Middle frontal gyrus (tissue), 1 donor: ENCODE results near the gene TNN.
"Not testable (repeated sequence)": the region's sequence is repeated elsewhere in the genome, so short reads cannot be mapped to it uniquely, and the experiment has no call there.

Experiments
- DNase-seq: peaks from one replicate; pipeline ENCODE4 v3.0.0-alpha.2; 2015; ENCODE audit warnings: low spot score; ENCODE audit errors: extremely low spot score

Gene TNN, protein sequence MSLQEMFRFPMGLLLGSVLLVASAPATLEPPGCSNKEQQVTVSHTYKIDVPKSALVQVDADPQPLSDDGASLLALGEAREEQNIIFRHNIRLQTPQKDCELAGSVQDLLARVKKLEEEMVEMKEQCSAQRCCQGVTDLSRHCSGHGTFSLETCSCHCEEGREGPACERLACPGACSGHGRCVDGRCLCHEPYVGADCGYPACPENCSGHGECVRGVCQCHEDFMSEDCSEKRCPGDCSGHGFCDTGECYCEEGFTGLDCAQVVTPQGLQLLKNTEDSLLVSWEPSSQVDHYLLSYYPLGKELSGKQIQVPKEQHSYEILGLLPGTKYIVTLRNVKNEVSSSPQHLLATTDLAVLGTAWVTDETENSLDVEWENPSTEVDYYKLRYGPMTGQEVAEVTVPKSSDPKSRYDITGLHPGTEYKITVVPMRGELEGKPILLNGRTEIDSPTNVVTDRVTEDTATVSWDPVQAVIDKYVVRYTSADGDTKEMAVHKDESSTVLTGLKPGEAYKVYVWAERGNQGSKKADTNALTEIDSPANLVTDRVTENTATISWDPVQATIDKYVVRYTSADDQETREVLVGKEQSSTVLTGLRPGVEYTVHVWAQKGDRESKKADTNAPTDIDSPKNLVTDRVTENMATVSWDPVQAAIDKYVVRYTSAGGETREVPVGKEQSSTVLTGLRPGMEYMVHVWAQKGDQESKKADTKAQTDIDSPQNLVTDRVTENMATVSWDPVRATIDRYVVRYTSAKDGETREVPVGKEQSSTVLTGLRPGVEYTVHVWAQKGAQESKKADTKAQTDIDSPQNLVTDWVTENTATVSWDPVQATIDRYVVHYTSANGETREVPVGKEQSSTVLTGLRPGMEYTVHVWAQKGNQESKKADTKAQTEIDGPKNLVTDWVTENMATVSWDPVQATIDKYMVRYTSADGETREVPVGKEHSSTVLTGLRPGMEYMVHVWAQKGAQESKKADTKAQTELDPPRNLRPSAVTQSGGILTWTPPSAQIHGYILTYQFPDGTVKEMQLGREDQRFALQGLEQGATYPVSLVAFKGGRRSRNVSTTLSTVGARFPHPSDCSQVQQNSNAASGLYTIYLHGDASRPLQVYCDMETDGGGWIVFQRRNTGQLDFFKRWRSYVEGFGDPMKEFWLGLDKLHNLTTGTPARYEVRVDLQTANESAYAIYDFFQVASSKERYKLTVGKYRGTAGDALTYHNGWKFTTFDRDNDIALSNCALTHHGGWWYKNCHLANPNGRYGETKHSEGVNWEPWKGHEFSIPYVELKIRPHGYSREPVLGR (N-terminal part only)

GRCh38 chr1:175067362-175068106 is at the start of gene TNN:
TSS of gene TNN (plus strand) at chr1:175067833. CDS start at chr1:175077419, 9,586 bp downstream.
- DNase-seq, result no peak

GRCh38 chr1:175019524-175019923 is 48.1 kb upstream of the TNN start:
- no peak for DNase-seq

GRCh38 chr1:175023043-175023921 is 44.4 kb upstream of the TNN start, which contains the start of gene MRPS14:
TSS of gene MRPS14 (minus strand) at chr1:175023425. CDS start at chr1:175023408, 17 bp downstream.
- DNase-seq, result peak; percentile 95

DNA sequence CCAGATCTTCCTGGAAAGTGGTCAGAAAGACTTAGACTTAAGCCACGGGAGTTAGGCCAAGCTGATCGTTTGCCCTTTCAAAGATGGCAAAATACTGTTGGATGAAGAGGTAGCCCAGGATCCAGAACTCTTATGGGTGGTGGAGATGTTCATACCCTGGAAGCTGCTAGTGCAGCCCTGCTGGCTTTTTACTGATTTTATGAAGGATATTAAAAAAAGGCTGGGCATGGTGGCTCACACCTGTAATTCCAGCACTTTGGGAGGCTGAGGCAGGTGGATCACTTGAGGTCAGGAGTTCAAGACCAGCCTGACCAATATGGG is 43.8 kb upstream of the TNN start:
- not testable (repeated sequence) for DNase-seq

- DNase-seq, result no peak
These were observed 42.9 kb upstream of the TNN start for GRCh38 chr1:175024773-175025172.

DNA sequence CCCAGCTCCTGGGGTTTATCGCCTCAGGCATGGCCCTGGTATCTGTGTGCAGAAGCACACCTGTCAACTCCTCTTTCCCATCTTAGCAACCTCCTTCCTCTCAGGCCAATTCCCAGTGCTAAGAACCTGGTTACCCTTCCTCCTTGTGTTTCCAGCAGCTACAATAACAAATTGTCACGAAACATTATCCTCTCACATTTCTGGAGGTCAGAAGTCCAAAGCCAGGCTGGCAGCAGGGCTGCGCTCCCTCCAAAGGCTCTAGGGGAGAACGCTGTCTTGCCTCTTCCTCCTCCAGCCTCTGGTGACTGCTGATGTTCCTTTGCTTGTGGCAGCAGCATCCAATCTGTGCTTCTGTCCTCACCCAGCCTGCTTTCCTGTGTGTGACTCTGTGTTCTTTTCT is 33.7 kb upstream of the TNN start:
- no peak for DNase-seq

- DNase-seq, result no peak
These were observed 32.9 kb upstream of the TNN start for GRCh38 chr1:175034775-175035174.

DNA sequence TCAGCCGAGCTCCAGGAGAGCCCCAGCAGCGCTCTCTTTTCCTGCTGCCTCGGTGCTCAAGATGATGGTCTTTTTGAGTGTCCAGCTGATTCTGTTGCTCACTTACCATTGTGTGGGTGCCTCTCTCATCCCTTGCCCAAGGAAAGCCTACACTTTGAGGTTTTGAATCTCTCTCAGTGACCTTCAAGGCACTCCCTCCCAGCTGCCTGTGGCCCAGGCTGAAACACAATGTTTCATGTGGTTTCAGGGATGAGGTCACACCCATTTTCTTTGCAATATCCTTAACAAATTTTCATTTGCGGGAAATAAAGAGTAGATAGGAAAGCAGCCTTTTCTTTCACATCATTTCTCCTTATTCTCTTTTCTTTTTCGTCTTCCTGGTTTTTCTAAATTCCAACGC is 31.8 kb upstream of the TNN start:
- DNase-seq, result no peak

GRCh38 chr1:175036476-175036875 is 31.2 kb upstream of the TNN start:
- no peak for DNase-seq

DNA sequence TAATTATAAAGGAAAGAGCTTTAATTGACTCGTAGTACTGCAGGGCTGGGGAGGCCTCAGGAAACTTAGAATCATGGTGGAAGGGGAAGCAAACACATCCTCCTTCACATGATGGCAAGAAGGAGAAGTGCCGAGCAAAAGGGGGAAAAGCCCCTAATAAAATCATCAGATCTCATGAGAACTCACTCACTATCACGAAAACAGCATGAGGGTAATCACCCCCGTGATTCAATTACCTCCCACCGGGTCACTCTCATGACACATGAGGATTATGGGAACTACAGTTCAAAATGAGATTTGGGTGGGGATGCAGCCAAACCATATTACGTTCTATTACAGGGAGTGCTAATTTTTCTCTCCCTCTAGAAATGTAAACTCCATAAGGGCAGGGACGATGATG is 30.2 kb upstream of the TNN start:
- DNase-seq, result no peak

DNA sequence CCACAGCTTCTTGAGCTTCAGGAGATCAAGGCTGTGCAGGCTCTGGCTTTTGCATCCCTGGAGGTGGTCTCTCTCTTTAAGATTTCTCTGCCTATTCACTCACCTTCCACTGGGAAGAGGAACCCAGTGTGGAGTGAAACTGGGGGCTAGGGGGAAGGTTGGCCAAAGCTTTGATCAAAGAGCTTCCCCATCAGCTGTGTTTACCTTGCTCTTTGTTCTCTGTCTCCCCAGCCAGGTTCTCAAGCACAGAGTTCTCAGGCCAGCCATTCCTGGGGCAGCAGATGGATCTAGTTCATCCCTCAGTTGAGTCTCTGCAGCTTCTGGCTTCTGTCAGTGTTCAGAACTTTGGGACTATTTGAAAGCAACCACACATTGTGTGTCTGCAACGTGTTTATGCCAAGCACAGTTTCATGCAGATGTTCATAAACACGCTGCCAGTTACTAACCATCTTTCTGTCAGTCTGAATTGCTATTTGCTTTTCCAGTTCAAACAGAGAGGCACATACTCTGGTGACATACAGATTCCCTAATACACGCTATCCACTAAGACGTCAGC is 27.2 kb upstream of the TNN start:
- DNase-seq, result no peak

- DNase-seq, result no peak
These were observed 25.0 kb upstream of the TNN start for GRCh38 chr1:175042650-175043049.

DNA sequence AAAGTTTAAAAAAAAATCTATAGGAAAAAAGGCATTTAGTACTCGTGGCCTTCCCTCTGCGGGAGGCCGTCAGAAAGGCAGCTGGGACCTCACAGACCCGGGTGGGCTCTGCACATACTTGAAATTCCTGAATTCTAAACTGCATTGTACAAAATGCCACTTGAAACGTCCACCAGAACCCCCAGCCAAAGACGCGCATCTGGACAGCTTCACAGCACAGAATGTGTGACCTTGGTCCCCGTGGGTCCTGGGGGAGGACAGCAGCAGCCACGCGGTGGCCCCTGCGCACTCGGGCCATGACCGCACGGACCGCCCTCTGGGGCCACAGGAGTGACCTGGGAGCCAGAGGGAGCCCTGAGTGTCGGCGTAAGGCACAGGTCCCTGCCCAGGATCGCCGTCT is 23.8 kb upstream of the TNN start:
- DNase-seq, result no peak

DNA sequence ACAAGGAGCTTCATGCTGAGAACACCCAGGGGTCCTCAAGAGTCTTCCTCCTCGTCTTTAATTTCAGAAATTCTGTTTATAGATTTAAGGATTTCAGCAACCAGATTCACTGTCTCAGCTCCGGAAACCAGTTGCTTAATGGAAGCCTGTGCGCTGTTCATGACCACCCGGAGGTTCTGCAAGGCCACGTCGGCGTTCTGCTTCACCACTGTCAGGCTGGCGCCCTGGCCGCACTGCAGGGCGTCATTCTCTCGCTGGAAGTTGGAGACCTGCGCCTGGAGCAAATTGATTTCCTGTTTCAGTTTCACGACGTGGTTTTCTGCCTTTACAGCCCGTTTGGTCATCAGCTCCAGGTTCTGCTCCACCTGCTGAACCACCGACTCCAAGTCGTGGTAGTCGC is 23.0 kb upstream of the TNN start:
- DNase-seq, result not testable (repeated sequence)

DNA sequence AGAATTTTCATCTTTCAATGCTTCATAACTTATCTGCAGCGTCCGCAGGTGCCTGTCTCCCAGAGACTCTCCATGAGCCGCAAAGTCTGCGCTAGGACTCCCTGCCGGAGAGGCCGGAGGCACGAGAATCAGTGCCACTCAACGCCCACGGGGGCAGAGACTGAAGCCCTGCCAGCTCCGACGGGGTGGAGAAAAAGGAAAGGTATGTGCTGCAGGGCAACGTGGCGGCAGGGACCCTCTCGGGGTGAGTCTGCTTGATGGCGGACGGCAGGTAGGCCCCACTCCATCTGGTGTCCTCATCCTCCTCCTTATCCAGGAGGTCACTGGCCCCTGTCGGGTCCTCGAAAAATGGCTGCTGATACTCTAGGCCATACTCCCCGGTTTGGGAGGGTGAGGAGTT is 22.5 kb upstream of the TNN start:
- no peak for DNase-seq

DNA sequence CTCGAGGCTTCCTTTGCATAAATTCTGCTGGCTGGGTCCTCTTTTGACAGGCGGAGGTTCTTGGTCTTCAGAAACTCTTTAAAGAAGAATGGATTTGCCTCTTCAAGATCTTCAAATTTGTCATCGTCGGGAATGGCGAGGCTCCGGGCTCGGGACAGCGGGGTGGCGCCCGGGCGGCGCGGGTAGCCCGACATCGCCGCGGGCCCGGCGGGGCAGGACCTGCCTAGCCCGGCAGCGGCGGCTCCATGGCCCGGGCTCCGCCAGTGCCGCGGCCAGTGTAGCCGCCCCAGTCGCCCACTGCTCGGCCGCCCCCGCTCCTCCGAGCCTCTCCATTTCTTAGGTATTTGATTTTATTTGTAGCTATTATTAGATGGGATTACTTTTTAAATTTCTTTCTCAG is 22.1 kb upstream of the TNN start:
- no peak for DNase-seq

DNA sequence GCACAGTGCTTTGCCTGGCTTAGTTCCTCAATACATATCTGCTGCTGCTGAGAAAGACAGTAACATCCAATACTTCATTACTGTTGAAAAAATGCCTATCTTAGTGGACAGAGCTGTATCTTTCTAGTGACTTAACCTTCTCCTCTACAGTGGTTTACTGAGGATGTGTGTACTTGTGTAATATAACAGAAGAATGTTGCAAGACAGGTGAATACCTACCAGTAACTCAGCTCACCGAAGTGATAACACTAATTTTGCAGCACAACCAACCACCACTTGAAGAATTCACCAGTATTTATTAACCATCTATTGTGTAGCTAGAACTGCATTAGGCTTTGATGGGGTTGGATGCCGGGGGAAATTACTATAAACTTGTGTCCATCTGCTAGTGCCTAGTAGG is 16.6 kb upstream of the TNN start:
- DNase-seq, result no peak

DNA sequence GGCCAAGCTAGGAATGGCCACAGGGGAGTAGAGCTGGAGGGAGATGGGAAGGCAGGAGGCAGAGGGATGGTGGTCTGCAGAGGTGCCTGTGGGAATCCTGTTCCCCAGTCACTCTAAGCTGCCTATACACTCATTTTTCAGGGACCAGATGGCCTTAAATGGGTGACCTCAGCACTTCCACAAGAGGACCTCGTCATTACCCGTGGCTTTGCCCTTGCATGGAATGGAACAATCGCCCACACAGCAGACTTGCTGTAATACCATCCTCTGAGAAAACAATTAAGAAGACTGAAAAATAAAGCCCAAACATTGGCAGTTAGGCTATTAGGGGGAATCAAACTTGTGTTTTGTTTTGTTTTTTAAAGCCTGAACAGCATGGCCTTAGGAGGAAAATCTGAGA is 12.9 kb upstream of the TNN start:
- no peak for DNase-seq

- no peak for DNase-seq
These were observed 5.3 kb upstream of the TNN start for GRCh38 chr1:175062339-175062738.

GRCh38 chr1:175062858-175063257 is 4.8 kb upstream of the TNN start:
- no peak for DNase-seq
